ENCODE measurements around the gene ARNT2.
"Not testable (repeated sequence)": the region's sequence is repeated elsewhere in the genome, so short reads cannot be mapped to it uniquely, and the experiment has no call there.

ARNT2 gene

DNA sequence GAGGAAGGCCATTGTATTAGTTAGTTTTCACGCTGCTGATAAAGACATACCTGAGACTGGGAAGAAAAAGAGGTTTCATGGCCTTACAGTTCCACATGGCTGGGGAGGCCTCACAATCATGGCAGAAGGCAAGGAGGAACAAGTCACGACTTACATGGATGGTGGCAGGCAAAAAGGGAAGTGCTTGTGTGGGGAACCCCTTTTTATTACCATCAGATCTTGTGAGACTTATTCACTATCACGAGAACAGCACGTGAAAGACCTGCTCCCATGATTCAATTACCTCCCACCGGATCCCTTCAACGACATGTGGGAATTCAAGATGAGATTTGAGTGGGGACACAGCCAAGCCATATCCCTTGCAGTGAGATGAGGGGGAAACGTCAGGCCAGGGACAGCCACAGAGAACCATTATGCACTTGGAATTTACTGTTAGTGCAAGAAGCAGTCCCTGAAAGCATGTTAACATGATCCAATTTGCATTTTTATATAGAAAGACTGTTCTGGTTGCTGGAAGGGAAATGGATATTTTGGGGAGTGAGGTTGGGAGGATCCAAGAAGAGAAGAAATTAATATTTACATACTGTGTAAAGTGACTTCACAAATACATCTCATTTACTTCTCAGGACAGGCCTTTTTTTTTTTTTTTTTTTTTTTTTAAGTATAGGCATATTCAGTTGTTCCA, 87.1 kb downstream of the ARNT2 start:
- no peak for DNase-seq (ENCODE audit: low read depth in 3 of 3)

GRCh38 chr15:80492409-80492808, 88.2 kb downstream of the ARNT2 start:
- DNase-seq (ENCODE audit: low read depth in 3 of 3): no peak

GRCh38 chr15:80492874-80493273, 88.7 kb downstream of the ARNT2 start:
- no peak for DNase-seq (ENCODE audit: low read depth in 3 of 3)

DNA sequence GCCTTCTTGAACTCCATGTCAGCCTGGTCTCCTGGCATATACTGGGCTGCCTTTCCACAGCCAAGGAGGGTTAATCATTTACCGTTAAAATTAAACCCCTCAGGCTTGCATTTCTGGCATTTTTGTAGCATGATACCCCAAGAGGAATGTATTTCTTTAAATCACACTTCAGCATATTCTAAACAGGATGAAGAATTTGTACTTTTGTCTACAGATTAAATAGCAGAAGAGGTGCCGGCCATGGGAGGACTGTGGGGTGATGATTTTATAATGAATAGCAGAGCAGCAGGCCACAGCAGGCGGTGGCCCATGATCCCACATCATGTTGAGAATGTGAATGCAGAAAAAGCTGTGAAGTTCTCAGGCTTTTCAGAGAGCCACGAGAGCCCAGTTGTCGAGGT, 90.2 kb downstream of the ARNT2 start:
- DNase-seq (ENCODE audit: low read depth in 3 of 3): no peak

DNA sequence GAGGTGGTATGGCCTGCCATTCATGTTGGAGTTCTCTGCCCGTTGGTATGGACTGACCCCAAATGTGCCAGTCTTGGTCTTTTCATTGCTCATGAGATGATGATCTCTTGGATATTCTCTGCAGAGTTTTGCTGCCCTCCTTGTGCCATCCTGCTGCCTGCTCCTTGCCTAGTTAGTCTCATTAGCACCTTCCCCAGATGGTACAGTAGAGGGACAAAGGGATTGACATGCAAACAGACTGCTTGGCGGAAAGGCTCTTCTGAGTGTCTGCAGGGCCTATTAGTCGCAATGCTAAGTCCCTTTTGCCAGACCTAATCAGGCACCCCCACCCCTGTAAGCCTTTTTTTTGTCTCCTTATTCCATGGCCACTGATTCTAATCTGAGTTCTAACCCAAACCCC, 90.6 kb downstream of the ARNT2 start:
- no peak for DNase-seq (ENCODE audit: low read depth in 3 of 3)

DNA sequence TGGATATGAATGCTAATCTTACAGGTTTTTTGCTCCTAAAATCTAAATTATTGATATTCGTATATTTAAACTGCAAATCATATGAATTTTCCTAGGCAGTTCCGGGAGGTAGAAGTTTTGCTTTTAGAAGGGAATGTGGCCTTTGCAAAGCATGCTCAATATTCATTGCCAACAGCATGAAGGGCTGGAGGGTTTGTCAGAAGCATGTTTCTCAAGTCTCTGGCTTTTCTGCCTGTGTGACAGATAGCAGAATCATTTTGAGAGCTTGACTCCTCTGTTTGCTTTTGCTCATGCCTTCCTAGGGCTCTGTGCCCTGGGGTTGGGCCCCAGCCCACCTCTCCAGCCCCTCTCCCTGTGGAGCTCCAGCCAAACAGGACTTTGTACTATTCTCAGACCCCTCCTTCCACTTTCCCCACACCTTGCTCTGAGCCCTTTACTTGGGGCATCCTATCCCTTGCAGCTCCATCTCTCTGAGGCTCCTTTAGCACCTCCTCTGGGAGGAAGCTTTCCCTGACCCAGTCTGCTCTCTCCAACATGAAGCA, 91.3 kb downstream of the ARNT2 start:
- DNase-seq (ENCODE audit: low read depth in 3 of 3): no peak

GRCh38 chr15:80496096-80496495, 91.9 kb downstream of the ARNT2 start:
- DNase-seq (ENCODE audit: low read depth in 3 of 3): no peak

DNA sequence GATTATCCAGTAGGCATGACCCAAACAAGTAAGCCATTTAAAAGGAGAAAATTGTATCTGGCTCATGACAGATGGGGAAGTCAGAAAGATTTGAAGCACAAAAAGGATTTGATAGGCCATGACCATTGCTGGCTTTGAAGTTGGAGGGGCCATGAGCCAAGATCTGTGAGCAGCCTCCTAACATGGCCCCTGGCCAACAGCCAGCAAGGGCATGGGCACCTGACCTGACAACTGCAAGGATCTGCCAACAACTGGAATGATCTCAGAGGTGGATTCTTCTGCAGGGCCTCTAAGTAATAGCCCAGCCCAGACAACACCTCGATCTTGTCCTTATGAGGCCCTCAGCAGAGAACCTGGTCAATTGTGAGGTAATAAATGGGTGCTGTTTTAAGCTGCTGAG, 93.0 kb downstream of the ARNT2 start:
- DNase-seq (ENCODE audit: low read depth in 3 of 3): no peak

DNA sequence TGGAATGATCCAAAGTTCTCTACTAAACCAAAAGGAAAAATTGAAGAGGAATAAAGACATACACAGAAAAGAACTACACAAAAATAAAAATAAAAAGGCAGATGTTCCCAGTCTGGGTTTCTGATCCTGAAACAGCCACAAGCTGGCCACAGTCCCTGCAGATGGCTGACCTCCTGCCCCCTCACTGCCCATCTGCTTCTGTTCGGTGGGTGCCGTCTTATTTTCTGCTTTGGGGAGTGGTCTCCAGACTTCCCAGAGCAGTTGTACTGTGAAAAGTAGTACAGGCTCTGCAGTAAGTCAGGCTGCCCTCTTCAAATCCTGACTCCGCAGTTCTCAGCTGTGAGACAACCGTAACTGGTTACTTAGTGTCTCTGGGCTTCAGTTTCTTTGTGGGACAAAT, 94.5 kb downstream of the ARNT2 start:
- DNase-seq (ENCODE audit: low read depth in 3 of 3): no peak

DNA sequence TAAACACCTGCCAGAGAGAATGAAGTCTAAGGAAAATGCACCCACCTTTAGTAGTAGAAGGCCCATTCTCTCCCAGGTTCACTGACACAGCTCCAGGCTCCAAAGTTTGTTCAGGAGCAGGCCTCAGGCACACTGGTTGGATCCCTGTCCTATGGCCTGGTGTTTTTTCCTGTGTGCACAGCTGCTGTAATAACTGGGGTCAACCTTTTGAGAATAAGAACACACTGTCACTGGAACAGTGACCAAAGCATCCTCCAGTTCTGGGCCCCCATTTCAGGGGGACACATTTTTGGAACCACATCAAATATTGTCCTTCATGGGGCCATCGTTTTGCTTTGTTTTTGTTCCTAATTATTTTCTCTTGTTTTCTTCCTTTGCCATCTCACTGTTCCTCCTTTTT, 95.8 kb downstream of the ARNT2 start:
- DNase-seq (ENCODE audit: low read depth in 3 of 3): no peak

- no peak for DNase-seq (ENCODE audit: low read depth in 3 of 3)
Observed at GRCh38 chr15:80501476-80501875, 97.3 kb downstream of the ARNT2 start.

- DNase-seq (ENCODE audit: low read depth in 3 of 3): no peak
Observed at GRCh38 chr15:80502782-80503181, 98.6 kb downstream of the ARNT2 start.

- DNase-seq (ENCODE audit: low read depth in 3 of 3): no peak
Observed at GRCh38 chr15:80503319-80503952, 99.3 kb downstream of the ARNT2 start.

DNA sequence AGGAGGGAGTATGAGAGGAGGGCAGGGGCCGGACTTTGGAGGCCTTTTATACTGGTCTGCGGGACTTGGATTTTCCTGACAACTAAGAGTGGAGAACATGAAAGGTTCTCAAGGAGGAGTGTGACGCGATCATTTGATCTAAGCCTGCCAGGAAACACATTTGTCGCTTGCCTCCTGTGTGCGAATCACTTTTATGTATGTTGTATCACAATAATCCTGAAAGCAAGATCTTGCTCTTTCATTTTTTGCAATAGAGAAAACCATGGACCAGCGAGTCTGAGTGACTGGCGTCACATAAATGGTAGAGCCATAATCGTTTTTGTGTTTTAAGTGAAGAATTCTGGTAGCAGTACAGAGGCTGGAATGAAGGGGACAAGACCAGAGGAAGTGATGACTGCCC, 100.7 kb downstream of the ARNT2 start:
- no peak for DNase-seq (ENCODE audit: low read depth in 3 of 3)

DNA sequence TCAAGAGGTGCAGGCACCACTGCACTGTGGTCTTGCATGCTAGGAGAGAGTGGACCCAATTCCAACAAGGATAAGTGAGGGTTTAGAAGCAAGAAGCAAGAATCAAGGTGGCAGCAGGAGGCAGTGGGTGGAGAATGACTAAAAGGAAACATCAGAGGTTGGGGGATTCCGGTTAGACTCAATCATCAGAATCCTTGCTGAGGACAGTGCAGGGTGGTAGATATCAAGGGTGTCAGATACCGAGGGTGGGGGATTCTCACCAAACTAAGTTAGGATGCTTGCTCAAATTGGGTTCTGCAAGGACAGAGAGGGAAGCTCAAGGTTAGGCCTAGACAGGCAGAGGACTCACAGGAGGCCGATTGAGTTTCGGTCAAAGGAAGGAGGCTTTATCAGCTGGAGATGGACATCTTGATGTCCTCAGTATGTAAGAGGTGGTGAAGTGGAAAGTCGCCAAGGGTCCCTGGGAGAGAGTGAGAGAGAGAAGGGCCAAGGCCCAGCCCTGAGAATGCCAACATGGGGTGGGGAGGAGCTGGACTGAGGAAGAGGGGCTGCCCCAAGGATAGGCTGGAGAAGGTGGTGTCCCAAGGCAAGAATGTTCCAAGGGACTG, 102.2 kb downstream of the ARNT2 start:
- DNase-seq (ENCODE audit: low read depth in 3 of 3): no peak

DNA sequence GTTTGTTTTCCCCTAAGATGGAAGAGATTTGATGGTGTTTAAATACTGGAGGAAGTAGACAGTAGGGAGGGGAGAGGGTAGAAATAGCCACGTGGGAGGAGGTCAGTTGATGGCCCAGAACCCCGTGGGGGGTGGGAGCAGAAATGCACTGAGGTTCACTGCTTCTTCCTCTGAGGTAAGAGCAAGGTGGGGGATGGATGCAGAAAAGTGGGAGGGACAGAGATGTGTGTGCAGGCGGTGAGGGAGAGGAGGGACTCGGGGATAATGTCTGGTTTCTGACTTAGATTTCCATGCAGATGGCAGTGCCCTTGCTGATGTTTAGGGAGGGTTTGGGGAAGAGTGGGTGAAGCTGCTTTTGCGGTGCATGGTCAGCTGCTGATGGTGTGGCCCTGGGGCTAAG, 102.9 kb downstream of the ARNT2 start:
- DNase-seq (ENCODE audit: low read depth in 3 of 3): no peak

- no peak for DNase-seq (ENCODE audit: low read depth in 3 of 3)
Observed at GRCh38 chr15:80507638-80508316, 103.6 kb downstream of the ARNT2 start.

DNA sequence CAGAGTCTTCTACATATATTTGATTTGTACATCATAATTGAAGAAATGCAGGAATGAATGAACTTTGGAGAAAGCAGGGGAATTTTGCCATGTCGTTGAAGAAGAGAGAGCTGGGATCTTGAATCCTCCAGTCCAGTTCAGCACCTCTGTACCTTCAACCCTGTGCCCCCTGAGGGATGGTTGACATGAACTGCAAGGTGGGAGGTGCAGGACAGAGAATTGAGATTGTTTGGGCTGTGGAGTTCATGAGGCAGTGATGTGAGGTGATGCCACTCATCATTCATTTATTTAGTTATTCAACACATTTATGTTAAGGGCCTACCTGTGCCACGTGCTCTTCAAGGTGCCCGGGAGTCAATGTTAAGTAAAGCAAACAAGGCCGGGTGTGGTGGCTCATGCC, 104.6 kb downstream of the ARNT2 start:
- no peak for DNase-seq (ENCODE audit: low read depth in 3 of 3)

DNA sequence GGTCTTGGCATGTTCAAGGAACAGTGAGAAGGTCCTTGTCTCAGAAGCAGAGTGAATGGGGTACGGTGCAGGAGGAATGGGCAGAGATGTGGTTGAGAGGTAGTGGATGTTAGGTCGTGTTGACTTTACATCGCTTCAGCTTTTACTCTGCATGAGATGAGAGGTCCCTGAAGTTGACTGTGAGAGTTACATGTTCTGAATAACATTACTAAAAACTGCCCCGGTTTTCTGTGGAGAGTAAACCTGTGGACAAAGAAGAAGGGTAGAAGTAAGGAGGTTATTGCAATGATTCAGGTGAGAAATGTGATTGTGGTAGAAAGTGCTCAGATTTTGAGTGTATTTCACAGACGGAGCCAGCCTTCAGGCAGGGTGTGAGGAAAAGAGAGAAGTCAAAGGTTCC, 105.6 kb downstream of the ARNT2 start:
- DNase-seq (ENCODE audit: low read depth in 3 of 3): peak in 1 of 3 experiments; percentile 6

GRCh38 chr15:80510985-80511384, 106.8 kb downstream of the ARNT2 start:
- not testable (repeated sequence) for DNase-seq (ENCODE audit: low read depth in 3 of 3)

DNA sequence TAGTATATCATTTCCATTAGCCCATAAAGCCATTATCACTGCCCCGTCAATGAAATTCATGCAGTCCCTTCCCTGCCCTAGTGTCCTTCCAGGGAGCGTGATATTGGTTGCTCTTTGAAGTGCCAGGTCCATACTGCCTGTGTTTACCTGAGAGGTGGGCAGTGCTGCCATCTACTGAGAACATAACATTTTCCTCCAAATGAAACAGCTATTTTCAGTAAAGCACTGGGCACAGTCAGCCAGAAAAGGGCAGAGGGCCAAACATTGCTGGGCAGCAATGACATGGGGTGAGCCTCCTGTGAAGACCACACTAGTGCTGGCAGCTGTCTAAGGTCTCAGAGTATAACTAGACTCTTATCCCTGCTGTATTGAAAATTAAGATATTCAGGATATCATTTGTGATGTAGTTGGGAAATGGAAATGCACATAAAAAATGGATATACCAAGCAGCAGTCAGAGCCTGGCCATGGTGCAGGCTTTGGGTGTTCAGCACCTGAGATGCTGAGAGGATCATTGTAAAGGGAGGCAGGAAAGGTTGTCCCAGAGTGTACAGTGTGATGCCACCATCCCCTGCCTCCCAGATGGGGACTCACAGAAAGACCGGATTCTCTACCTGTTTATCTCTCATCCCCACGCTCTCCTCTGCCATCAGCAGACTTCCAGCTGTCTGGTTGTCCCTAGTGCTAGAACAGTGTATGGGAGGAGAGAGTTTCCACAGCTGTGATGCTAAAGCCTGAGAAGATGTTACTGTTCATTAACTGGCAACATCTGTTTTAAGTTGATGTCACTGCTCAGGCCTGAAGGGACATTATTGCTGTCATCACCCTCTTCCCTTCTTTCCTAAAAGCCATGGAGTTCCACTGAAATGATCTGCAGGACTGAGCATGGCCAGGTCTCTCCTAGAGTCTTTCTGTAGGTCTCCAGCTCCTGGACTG, 108.8 kb downstream of the ARNT2 start:
- no peak for DNase-seq (ENCODE audit: low read depth in 3 of 3)
